H1 (cell line): ENCODE results near the gene PAN2. TPM values are rescaled to one million over a fixed set of nuclear protein-coding genes. Genes with fewer than 3 reads are reported as not detected.

Experiments
- CTCF ChIA-PET: fragments of 300-600 bp; sonication (Branson Sonifier 250); formaldehyde crosslinking; loops from one replicate; lab custom pipeline; 2021; ENCODE audit not compliant: partially characterized antibody; lab: Charles Lee
- POLR2A ChIA-PET: fragments of 300-600 bp; sonication (Branson Sonifier 250); formaldehyde crosslinking; loops from one replicate; lab custom pipeline; 2021; ENCODE audit warnings: inconsistent platforms; ENCODE audit not compliant: partially characterized antibody; lab: Charles Lee
- DNase-seq, 2 experiments: peaks; one replicate each; pipeline versions ENCODE4 v3.0.0 to v3.0.0-alpha.2; 2010 to 2022; ENCODE audit warnings: low spot score in 2 of 2, low read depth in 1 of 2, mixed read lengths in 1 of 2
- FAIRE-seq: peaks from 2 replicates; lab custom pipeline; 2011; peaks lifted over from hg19 to GRCh38; lab: Jason Lieb, UNC
- H2AFZ ChIP-seq: 2 replicates; pipeline ENCODE4 v1.8.1; 2012; ENCODE audit warnings: low read length, inconsistent platforms
- H2AK5ac ChIP-seq: 2 replicates; pipeline ENCODE4 v1.6.1; 2013; ENCODE audit warnings: low read depth, low read length
- H2BK120ac ChIP-seq: replicated peaks from 2 replicates; pipeline ENCODE3; 2013; ENCODE audit warnings: low read depth, low read length, inconsistent platforms
- H2BK12ac ChIP-seq: 2 replicates; pipeline ENCODE4 v1.6.1; 2013; ENCODE audit warnings: low read depth, low read length
- H2BK15ac ChIP-seq: 2 replicates; pipeline ENCODE4 v1.6.1; 2013; ENCODE audit warnings: low read length
- H2BK20ac ChIP-seq: 2 replicates; pipeline ENCODE4 v1.6.1; 2013; ENCODE audit warnings: low read length
- H2BK5ac ChIP-seq: 2 replicates; pipeline ENCODE4 v1.6.1; 2013; ENCODE audit warnings: low read depth, low read length
- H3K14ac ChIP-seq: 2 replicates; pipeline ENCODE4 v1.6.1; 2013; ENCODE audit warnings: inconsistent platforms; ENCODE audit not compliant: insufficient read length
- H3K18ac ChIP-seq: 2 replicates; pipeline ENCODE4 v1.6.1; 2013; ENCODE audit warnings: low read length; ENCODE audit errors: extremely low read depth
- H3K23ac ChIP-seq: 2 replicates; pipeline ENCODE4 v1.6.1; 2013; ENCODE audit warnings: inconsistent platforms; ENCODE audit not compliant: insufficient read length
- H3K23me2 ChIP-seq: 2 replicates; pipeline ENCODE4 v1.6.1; 2013; ENCODE audit warnings: low read depth, low read length
- H3K27ac ChIP-seq: 2 replicates; pipeline ENCODE4 v1.6.1; 2011; ENCODE audit warnings: low read depth, low read length, inconsistent platforms
- H3K27me3 ChIP-seq, 4 experiments: replicated peaks in 1 of 4; 1 replicate in 1 of 4; 2 replicates in 3 of 4; pipeline versions ENCODE4 v1.6.1 to v1.8.1; 2011 to 2013; ENCODE audit warnings: low read length in 3 of 4, mild to moderate bottlenecking in 3 of 4, inconsistent platforms in 2 of 4, mixed read lengths in 2 of 4, moderate library complexity in 1 of 4; ENCODE audit not compliant: control insufficient read depth in 3 of 4, insufficient read depth in 3 of 4; ENCODE audit errors: extremely low read depth in 1 of 4
- H3K36me3 ChIP-seq, 4 experiments: 2 replicates each; pipeline versions ENCODE4 v1.6.1 to v1.8.1; 2011 to 2013; ENCODE audit warnings: mild to moderate bottlenecking in 4 of 4, low read length in 3 of 4, moderate library complexity in 2 of 4, control low read depth in 1 of 4, inconsistent platforms in 1 of 4; ENCODE audit not compliant: insufficient read depth in 4 of 4, control insufficient read depth in 2 of 4
- H3K4ac ChIP-seq: replicated peaks from 2 replicates; pipeline ENCODE3; 2013; ENCODE audit warnings: low read length, low read depth, mixed read lengths, inconsistent platforms; ENCODE audit not compliant: insufficient read length
- H3K4me1 ChIP-seq, 4 experiments: replicated peaks in 1 of 4; 1 replicate in 1 of 4; 2 replicates in 3 of 4; pipeline versions ENCODE4 v1.6.1 to v1.8.1; 2011 to 2013; ENCODE audit warnings: low read length in 3 of 4, inconsistent platforms in 2 of 4, mixed read lengths in 1 of 4; ENCODE audit not compliant: insufficient read depth in 4 of 4, control insufficient read depth in 3 of 4
- H3K4me2 ChIP-seq, 2 experiments: 2 replicates each; pipeline versions ENCODE4 v1.6.1 to v1.8.1; 2011 to 2013; ENCODE audit warnings: low read depth in 2 of 2, low read length in 2 of 2, control low read depth in 1 of 2, inconsistent platforms in 1 of 2, mild to moderate bottlenecking in 1 of 2; ENCODE audit not compliant: insufficient read depth in 1 of 2
- H3K4me3 ChIP-seq, 4 experiments: fragments of 200-600, 300-600 bp in 1 of 4; sonication (generic), shearing (Covaris generic), sonication (Bioruptor Twin) in 1 of 4; 2 replicates each; pipeline versions ENCODE4 v1.5.1 to v1.8.1; 2011 to 2016; ENCODE audit warnings: low read length in 4 of 4, low read depth in 3 of 4, control low read depth in 2 of 4, inconsistent platforms in 2 of 4, mild to moderate bottlenecking in 2 of 4, mixed read lengths in 1 of 4, moderate library complexity in 1 of 4; ENCODE audit not compliant: insufficient read depth in 2 of 4; ENCODE audit errors: extremely low read depth in 1 of 4
- H3K56ac ChIP-seq: replicated peaks from 2 replicates; pipeline ENCODE3; 2013; ENCODE audit warnings: low read depth, mild to moderate bottlenecking, mixed read lengths, low read length, inconsistent platforms; ENCODE audit not compliant: insufficient read length
- H3K79me1 ChIP-seq: 2 replicates; pipeline ENCODE4 v1.6.1; 2013; ENCODE audit warnings: low read depth, low read length, control low read depth
- H3K79me2 ChIP-seq, 2 experiments: 2 replicates each; pipeline versions ENCODE4 v1.6.1 to v1.8.1; 2012 to 2013; ENCODE audit warnings: low read length in 2 of 2, mild to moderate bottlenecking in 2 of 2, inconsistent platforms in 1 of 2; ENCODE audit not compliant: insufficient read depth in 2 of 2, control insufficient read depth in 1 of 2
- H3K9ac ChIP-seq, 4 experiments: replicated peaks in 1 of 4; 1 replicate in 1 of 4; 2 replicates in 3 of 4; pipeline versions ENCODE4 v1.6.1 to v1.8.1; 2011 to 2013; ENCODE audit warnings: low read depth in 3 of 4, low read length in 3 of 4, control low read depth in 2 of 4, mild to moderate bottlenecking in 2 of 4, moderate library complexity in 2 of 4, inconsistent platforms in 1 of 4; ENCODE audit errors: extremely low read depth in 1 of 4
- H3K9me3 ChIP-seq, 2 experiments: 2 replicates each; pipeline versions ENCODE4 v1.6.1 to v1.8.1; 2012 to 2013; ENCODE audit warnings: mild to moderate bottlenecking in 2 of 2, moderate library complexity in 2 of 2, control low read depth in 1 of 2, inconsistent platforms in 1 of 2, low read depth in 1 of 2, low read length in 1 of 2, mixed read lengths in 1 of 2; ENCODE audit not compliant: insufficient read depth in 2 of 2
- H4K20me1 ChIP-seq, 2 experiments: replicated peaks in 1 of 2; 2 replicates each; pipeline versions ENCODE3 to v1.8.1; 2011 to 2013; ENCODE audit warnings: inconsistent platforms in 2 of 2, low read length in 2 of 2, mild to moderate bottlenecking in 1 of 2; ENCODE audit not compliant: insufficient read depth in 2 of 2, control insufficient read depth in 1 of 2
- H4K5ac ChIP-seq: 2 replicates; pipeline ENCODE4 v1.6.1; 2013; ENCODE audit warnings: low read length, low read depth, mixed read lengths, inconsistent platforms; ENCODE audit not compliant: insufficient read length
- H4K8ac ChIP-seq: 2 replicates; pipeline ENCODE4 v1.8.0; 2013; ENCODE audit warnings: mild to moderate bottlenecking, moderate library complexity, low read length, inconsistent platforms; ENCODE audit not compliant: insufficient read depth; ENCODE audit errors: extremely low read depth
- H4K91ac ChIP-seq: replicated peaks from 2 replicates; pipeline ENCODE3; 2013; ENCODE audit warnings: low read length, mixed read lengths, inconsistent platforms; ENCODE audit not compliant: insufficient read length
- ATF3 ChIP-seq: IDR thresholded peaks from 2 replicates; pipeline ENCODE4 v1.6.1; 2011; ENCODE audit warnings: low read depth, mild to moderate bottlenecking, low read length; ENCODE audit not compliant: insufficient read depth
- BRCA1 ChIP-seq: IDR thresholded peaks from 2 replicates; pipeline ENCODE4 v1.6.1; 2012; ENCODE audit warnings: low read depth, low read length, improper control_type of control experiment
- CBX5 ChIP-seq: fragments of 300-800, 300-1000 bp; sonication (generic); IDR thresholded peaks from 2 replicates; pipeline ENCODE4 v1.7.1; 2016; ENCODE audit warnings: antibody characterized with exemption, low read length, low read depth
- CHD1 ChIP-seq: IDR thresholded peaks from 2 replicates; pipeline ENCODE4 v1.6.1; 2012; ENCODE audit warnings: low read depth, low read length, improper control_type of control experiment
- CHD2 ChIP-seq: IDR thresholded peaks from 2 replicates; pipeline ENCODE4 v1.6.1; 2012; ENCODE audit warnings: low read length, improper control_type of control experiment
- EGR1 ChIP-seq: IDR thresholded peaks from 2 replicates; pipeline ENCODE4 v1.6.1; 2011; ENCODE audit warnings: low read depth, low read length, borderline replicate concordance
- EP300 ChIP-seq, 2 experiments: IDR thresholded peaks; 1 replicate in 1 of 2; 2 replicates in 1 of 2; pipeline ENCODE4 v1.6.1; 2011 to 2012; ENCODE audit warnings: low read depth in 2 of 2, low read length in 2 of 2, mild to moderate bottlenecking in 2 of 2, borderline replicate concordance in 1 of 2, inconsistent platforms in 1 of 2, moderate library complexity in 1 of 2
- JUND ChIP-seq: IDR thresholded peaks from 2 replicates; pipeline ENCODE4 v1.6.1; 2011; ENCODE audit warnings: mild to moderate bottlenecking, improper control_type of control experiment, low read length
- KDM4A ChIP-seq: IDR thresholded peaks from one replicate; pipeline ENCODE4 v1.7.1; 2012; ENCODE audit warnings: low read depth, mild to moderate bottlenecking, moderate library complexity, low read length, inconsistent platforms; ENCODE audit not compliant: severe bottlenecking
- SAP30 ChIP-seq: fragments of 300-600 bp; sonication (generic); IDR thresholded peaks from 2 replicates; pipeline ENCODE4 v1.7.1; 2012; ENCODE audit warnings: low read length, moderate library complexity, mild to moderate bottlenecking, inconsistent platforms; ENCODE audit not compliant: insufficient read depth, insufficient replicate concordance
- SP1 ChIP-seq: IDR thresholded peaks from 2 replicates; pipeline ENCODE4 v1.6.1; 2011; ENCODE audit warnings: low read depth, low read length
- SP2 ChIP-seq: IDR thresholded peaks from 2 replicates; pipeline ENCODE4 v1.6.1; 2012; ENCODE audit warnings: mild to moderate bottlenecking, low read length, inconsistent platforms
- ZNF274 ChIP-seq: IDR thresholded peaks from 2 replicates; pipeline ENCODE4 v1.7.0; 2012; ENCODE audit warnings: low read length, borderline replicate concordance; ENCODE audit errors: extremely low read depth
- WGBS, 2 experiments: shearing (Covaris generic) in 1 of 2; methylation state at CpG; one replicate each; pipeline versions ENCODE4 v1.1.6 to v1.1.7; 2013 to 2015; ENCODE audit warnings: low lambda C conversion rate in 2 of 2, mixed read lengths in 2 of 2, inconsistent platforms in 1 of 2, low coverage in 1 of 2, missing lambda C conversion rate in 1 of 2; ENCODE audit not compliant: insufficient replicate concordance in 2 of 2, insufficient coverage in 1 of 2, insufficient read length in 1 of 2; ENCODE audit errors: extremely low coverage in 1 of 2, missing lambda C conversion rate in 1 of 2; 5-methylcytosine and 5-hydroxymethylcytosine counted together
- polyA plus RNA-seq, 7 experiments: library from polyadenylated mRNA; depleted of rRNA in 3 of 7; stranded (reverse) in 5 of 7; unstranded in 2 of 7; fragments of >200 nt in 5 of 7; fragments of 200-250 nt in 2 of 7; gene quantifications; 1 replicate in 5 of 7; 2 replicates in 1 of 7; 4 replicates in 1 of 7; pipeline versions ENCODE4 v1.2.1 to v1.2.3, GENCODE V29; 2011 to 2013; ENCODE audit warnings: missing spikeins in 2 of 7, mixed read lengths in 2 of 7
- total RNA-seq: library from RNA; stranded (reverse); fragmentation: NEBNext Ultra II Directional; extraction: Animal tissue kit (Norgen Biotek cat#: 25700); gene quantifications from 2 replicates; pipeline ENCODE4 v1.2.1, GENCODE V29; 2021

Gene PAN2
- total and polyA plus RNA-seq, 2 of the 8 experiments (the other 6 are each of a cell fraction or from before 2014, with no cell fraction given): 29.6 to 36.7 TPM

- Histone ChIP-seq H4K8ac (no peak overlapping the region), H3K9ac (no peak overlapping the region), H3K79me2 (no peaks in the 10 kb centered on the region), H3K23ac (no peak overlapping the region), H3K18ac (no peak overlapping the region), H4K20me1 (no peaks in the 10 kb centered on the region), H2BK15ac (no peak overlapping the region), H2AK5ac (no peak overlapping the region), H2BK5ac (no peak overlapping the region), H3K4ac (no peak overlapping the region), H2BK120ac (no peak overlapping the region), H3K23me2 (peaks cover 7% of the 10 kb centered on the region; the same call in 1 of the 2 replicates), H2BK12ac (no peak overlapping the region), H3K27ac (no peak overlapping the region), H3K14ac (no peak overlapping the region), H3K4me2 (no peak overlapping the region), H3K4me3 (no peak overlapping the region), H3K79me1 (no peaks in the 10 kb centered on the region), H3K36me3 (peaks cover 0 to 2% (median 0%) of the 10 kb centered on the region in 4 experiments; a peak in 1 of 8 replicates), H3K56ac (no peak overlapping the region), H2BK20ac (no peak overlapping the region), H3K27me3 (no peaks in the 10 kb centered on the region), H4K5ac (no peak overlapping the region), H2AFZ (no peak overlapping the region), H3K4me1 (peaks cover 0 to 10% (median 5%) of the 10 kb centered on the region in 4 experiments; a peak in 6 of 7 replicates), H3K9me3 (no peaks in the 10 kb centered on the region), H4K91ac (no peak overlapping the region)
- DNase-seq (no peak), FAIRE-seq (no peak)
- POLR2A ChIA-PET: interaction anchor here (0.9 to 1.1 kb wide), 2 partner anchors 9 to 15 kb away, joined by 3 read pairs; partner anchors contain the start of gene CNPY2
- WGBS, 2 experiments: 85% methylated on average over 7 of the region's 7 CpGs; no CpG with 5 or more reads in 1 of the 2 experiments
- no peak for TF ChIP-seq CHD1
- TF ChIP-seq EGR1: no peak
- no peak for TF ChIP-seq ZNF274
- no peak for TF ChIP-seq CHD2
- no peak for TF ChIP-seq SP1
- no peak for TF ChIP-seq SP2
- no peak for TF ChIP-seq EP300 (IDR thresholded peaks at IDR 0.05; ENCODE audit: borderline replicate concordance in 1 of 2, low read depth in 2 of 2, low read length in 2 of 2)
- no peak for TF ChIP-seq ATF3
- TF ChIP-seq BRCA1: no peak
- no peak for TF ChIP-seq JUND
- no peak for TF ChIP-seq SAP30
- no peak for TF ChIP-seq KDM4A
- no peak for TF ChIP-seq CBX5
- CTCF ChIA-PET: interaction anchor here (0.6 to 7.2 kb wide), 5 partner anchors 14 to 1218 kb away, joined by 3 to 38 read pairs (median 3); partner anchors contain the start of genes CNPY2 and RNF41
Measured at GRCh38 chr12:56330936-56331490, 2.8 kb downstream of the PAN2 start.
